B cell (primary cell): ENCODE measurements around the gene KTN1. TPM values are rescaled to one million over a fixed set of nuclear protein-coding genes. Genes with fewer than 3 reads are reported as not detected.
A peak's percentile ranks its signal among the peaks of the same experiment; 100 is the strongest.

ENCODE experiments used
- ATAC-seq: fragments of 200-7000 bp; cut with Tn5 transposase; one replicate; pipeline ENCODE4 v1.10.0; 2021; ENCODE audit warnings: low read depth, mild to moderate bottlenecking, moderate number of reproducible peaks, moderate library complexity
- CTCF ChIA-PET: fragments of 350-600 bp; sonication (Branson Sonifier 250); formaldehyde crosslinking; loops from one replicate; lab custom pipeline; 2021; ENCODE audit warnings: antibody characterized with exemption, inconsistent platforms; lab: Charles Lee
- POLR2A ChIA-PET: fragments of 350-600 bp; sonication (Branson Sonifier 250); formaldehyde crosslinking; loops from one replicate; lab custom pipeline; 2021; ENCODE audit warnings: antibody characterized with exemption; lab: Charles Lee
- DNase-seq: peaks from one replicate; pipeline ENCODE4 v3.0.0; 2013
- H2AFZ ChIP-seq: 2 replicates; pipeline ENCODE4 v1.6.1; 2012; ENCODE audit warnings: mild to moderate bottlenecking, low read depth, low read length; ENCODE audit not compliant: insufficient read depth, poor library complexity, severe bottlenecking
- H3K27ac ChIP-seq, 2 donors: 1 replicate in 1 of 2; 2 replicates in 1 of 2; pipeline ENCODE4 v1.5.1; 2012 to 2013; ENCODE audit warnings: low read length in 2 of 2, mild to moderate bottlenecking in 2 of 2, moderate library complexity in 1 of 2
- H3K27me3 ChIP-seq, 4 experiments: fragments of 200-600 bp in 1 of 4; sonication (generic) in 1 of 4; replicated peaks in 1 of 4; 1 replicate in 2 of 4; 2 replicates in 2 of 4; pipeline versions ENCODE4 v1.6.1 to v1.7.0; 2013 to 2016; ENCODE audit warnings: low read length in 3 of 4, mild to moderate bottlenecking in 2 of 4, mixed read lengths in 1 of 4, moderate library complexity in 1 of 4; ENCODE audit not compliant: insufficient read depth in 4 of 4, control insufficient read depth in 3 of 4; ENCODE audit errors: control extremely low read depth in 1 of 4
- H3K36me3 ChIP-seq, 2 experiments: replicated peaks in 1 of 2; 1 replicate in 1 of 2; 2 replicates in 1 of 2; pipeline versions ENCODE4 v1.6.1 to v1.7.1; 2013; ENCODE audit warnings: low read length in 1 of 2; ENCODE audit not compliant: insufficient read depth in 2 of 2, control insufficient read depth in 1 of 2; ENCODE audit errors: control extremely low read depth in 1 of 2, extremely low read depth in 1 of 2
- H3K4me1 ChIP-seq, 2 donors: fragments of 200-600 bp in 1 of 2; sonication (generic) in 1 of 2; 1 replicate in 1 of 2; 2 replicates in 1 of 2; pipeline versions ENCODE4 v1.5.1 to v1.6.1; 2013 to 2017; ENCODE audit warnings: low read length in 2 of 2; ENCODE audit not compliant: control insufficient read depth in 2 of 2, insufficient read depth in 2 of 2
- H3K4me2 ChIP-seq: replicated peaks from 2 replicates; pipeline ENCODE3; 2012; ENCODE audit warnings: mild to moderate bottlenecking, low read depth, low read length; ENCODE audit not compliant: poor library complexity, severe bottlenecking
- H3K4me3 ChIP-seq, 5 experiments: fragments of 200-600 bp in 1 of 5; sonication (generic) in 1 of 5; 1 replicate in 3 of 5; 2 replicates in 2 of 5; pipeline versions ENCODE4 v1.5.1 to v1.7.0; 2011 to 2016; ENCODE audit warnings: low read length in 4 of 5, mild to moderate bottlenecking in 4 of 5, low read depth in 2 of 5, control low read depth in 1 of 5, moderate library complexity in 1 of 5; ENCODE audit not compliant: insufficient read depth in 1 of 5; ENCODE audit errors: control extremely low read depth in 1 of 5, extremely low read depth in 1 of 5
- H3K79me2 ChIP-seq: fragments of 200-600 bp; sonication (generic); one replicate; pipeline ENCODE4 v1.6.0; 2016; ENCODE audit warnings: low read length; ENCODE audit not compliant: control insufficient read depth, insufficient read depth
- H3K9ac ChIP-seq: fragments of 200-600 bp; sonication (generic); 2 replicates; pipeline ENCODE4 v1.6.1; 2017; ENCODE audit warnings: mild to moderate bottlenecking, low read length, moderate library complexity
- H3K9me3 ChIP-seq, 3 donors: one replicate each; pipeline versions ENCODE4 v1.6.1 to v1.7.1; 2013; ENCODE audit warnings: low read length in 2 of 3; ENCODE audit not compliant: control insufficient read depth in 2 of 3, insufficient read depth in 1 of 3; ENCODE audit errors: control extremely low read depth in 1 of 3
- H4K20me1 ChIP-seq: 2 replicates; pipeline ENCODE4 v1.6.0; 2012; ENCODE audit warnings: mild to moderate bottlenecking, low read length; ENCODE audit not compliant: insufficient read depth, control insufficient read depth, poor library complexity, severe bottlenecking
- H3K27ac Mint-ChIP-seq: one replicate; pipeline ENCODE4 v1.8.0; 2021; ENCODE audit warnings: mixed read lengths
- H3K27me3 Mint-ChIP-seq: one replicate; pipeline ENCODE4 v1.8.0; 2021; ENCODE audit warnings: mixed read lengths
- H3K4me1 Mint-ChIP-seq: one replicate; pipeline ENCODE4 v1.8.0; 2021; ENCODE audit warnings: mixed read lengths
- H3K4me3 Mint-ChIP-seq: one replicate; pipeline ENCODE4 v1.8.0; 2021; ENCODE audit warnings: mixed read lengths
- H3K9me3 Mint-ChIP-seq: one replicate; pipeline ENCODE4 v1.8.0; 2022; ENCODE audit warnings: mixed read lengths; ENCODE audit not compliant: insufficient read depth
- CTCF ChIP-seq: fragments of 200-600 bp; IDR thresholded peaks from one replicate; pipeline ENCODE4 v1.8.0; 2022; ENCODE audit warnings: antibody characterized with exemption, mild to moderate bottlenecking
- EZH2 ChIP-seq: IDR thresholded peaks from 2 replicates; pipeline ENCODE4 v1.6.1; 2012; ENCODE audit warnings: borderline replicate concordance, low read depth, mild to moderate bottlenecking, moderate library complexity, low read length; ENCODE audit not compliant: insufficient read depth, poor library complexity, severe bottlenecking
- WGBS: methylation state at CpG from one replicate; pipeline ENCODE4 v1.1.5; 2013; ENCODE audit warnings: missing lambda C conversion rate; ENCODE audit not compliant: insufficient coverage; 5-methylcytosine and 5-hydroxymethylcytosine counted together
- intact Hi-C: fragments of 100-400 bp; cut with micrococcal nuclease; formaldehyde crosslinking; loops from one replicate; pipeline ENCODE4 v1.10.0; 2022
- polyA plus RNA-seq: library from polyadenylated mRNA; depleted of rRNA; stranded (reverse); fragments of >200 nt; gene quantifications from 2 replicates; pipeline ENCODE4 v1.2.3, GENCODE V29; 2012
- total RNA-seq, 2 donors: library from RNA; stranded (reverse); fragments of 120-200 nt in 1 of 2; gene quantifications; 1 replicate in 1 of 2; 2 replicates in 1 of 2; pipeline versions ENCODE4 v1.2.3 to v1.2.4, GENCODE V29; 2013 to 2022

KTN1 gene
- total and polyA plus RNA-seq, 2 donors (not counting 1 experiment from before 2014, with no cell fraction given): 25.8 to 123 TPM

- Histone ChIP-seq H3K4me1 (peaks cover 11 to 17% of the 10 kb centered on the region in 2 donors), H3K4me2 (no peak overlapping the region), H4K20me1 (no peaks in the 10 kb centered on the region), H3K9me3 (no peaks in the 10 kb centered on the region), H3K79me2 (no peaks in the 10 kb centered on the region), H3K27ac (no peak overlapping the region), H3K4me3 (no peak overlapping the region), H2AFZ (no peak overlapping the region), H3K36me3 (no peaks in the 10 kb centered on the region), H3K27me3 (no peaks in the 10 kb centered on the region), H3K9ac (no peak overlapping the region)
- no peaks in the 10 kb centered on the region for H3K9me3 Mint-ChIP-seq
- ATAC-seq: no peak
- H3K4me1 Mint-ChIP-seq: peaks cover 13% of the 10 kb centered on the region
- ChIA-PET CTCF (interaction anchor here (0.7 kb wide), 1 partner anchor 33 kb away, joined by 3 read pairs; no protein-coding TSS in a partner anchor), POLR2A (no interaction called here)
- intact Hi-C loops: no loop called here
- H3K27ac Mint-ChIP-seq: no peak overlapping the region
- DNase-seq: no peak
- no peak for TF ChIP-seq CTCF
- no peak for TF ChIP-seq EZH2
- H3K4me3 Mint-ChIP-seq: no peak overlapping the region
- no peaks in the 10 kb centered on the region for H3K27me3 Mint-ChIP-seq
Measured at GRCh38 chr14:55568618-55569017, 11.4 kb upstream of the KTN1 start.

GRCh38 chr14:55571125-55571889, 8.7 kb upstream of the KTN1 start:
- Histone ChIP-seq H3K9me3 (no peaks in the 10 kb centered on the region), H3K27me3 (no peaks in the 10 kb centered on the region), H3K36me3 (no peaks in the 10 kb centered on the region), H4K20me1 (no peaks in the 10 kb centered on the region), H2AFZ (peak overlapping the region; percentile 7), H3K4me1 (peaks cover 11 to 17% of the 10 kb centered on the region in 2 donors), H3K4me3 (peak overlapping the region in 1 of 5 experiments; percentile 0), H3K4me2 (peak overlapping the region; percentile 47), H3K79me2 (peaks cover 4% of the 10 kb centered on the region), H3K9ac (no peak overlapping the region), H3K27ac (peak overlapping the region in 1 of 2 donors; percentile 64)
- Mint-ChIP-seq H3K27me3 (no peaks in the 10 kb centered on the region), H3K27ac (peak overlapping the region; percentile 50), H3K4me1 (peaks cover 13% of the 10 kb centered on the region), H3K4me3 (peak overlapping the region; percentile 26), H3K9me3 (no peaks in the 10 kb centered on the region)
- intact Hi-C loops: no loop called here
- ChIA-PET CTCF (no interaction called here), POLR2A (no interaction called here)
- whole genome bisulfite sequencing: 81% methylated on average over 4 of the region's 7 CpGs
- TF ChIP-seq CTCF (no peak), EZH2 (no peak)
- ATAC-seq (no peak), DNase-seq (peak; percentile 46)
